Stomach smooth muscle (tissue), 2 donors: ENCODE data around the gene BAHCC1.

Source experiments
- H3K27ac ChIP-seq: one replicate; pipeline ENCODE4 v1.7.0; 2013; ENCODE audit warnings: mild to moderate bottlenecking, low read length, inconsistent platforms
- H3K27me3 ChIP-seq, 2 donors: one replicate each; pipeline ENCODE4 v1.7.0; 2013; ENCODE audit warnings: low read length in 2 of 2; ENCODE audit not compliant: insufficient read depth in 2 of 2, control insufficient read depth in 1 of 2
- H3K36me3 ChIP-seq, 2 donors: one replicate each; pipeline ENCODE4 v1.7.0; 2013; ENCODE audit warnings: low read length in 2 of 2; ENCODE audit not compliant: control insufficient read depth in 2 of 2, insufficient read depth in 2 of 2
- H3K4me1 ChIP-seq: one replicate; pipeline ENCODE4 v1.7.0; 2013; ENCODE audit warnings: low read length; ENCODE audit not compliant: control insufficient read depth, insufficient read depth
- H3K4me3 ChIP-seq, 2 donors: one replicate each; pipeline ENCODE4 v1.7.0; 2013; ENCODE audit warnings: low read length in 2 of 2
- H3K9ac ChIP-seq, 2 donors: one replicate each; pipeline ENCODE4 v1.7.0; 2013; ENCODE audit warnings: low read length in 2 of 2, mild to moderate bottlenecking in 1 of 2
- H3K9me3 ChIP-seq, 2 donors: one replicate each; pipeline ENCODE4 v1.7.0; 2013; ENCODE audit warnings: low read length in 2 of 2; ENCODE audit not compliant: control insufficient read depth in 2 of 2
- donor health status: healthy.
- donor health status: Pancreatic carcinoma.

BAHCC1 gene

GRCh38 chr17:81478119-81478518 lies 82.9 kb downstream of the BAHCC1 start:
- Histone ChIP-seq H3K9ac (no peak overlapping the region), H3K4me3 (no peak overlapping the region), H3K36me3 (no peaks in the 10 kb centered on the region), H3K27ac (no peak overlapping the region), H3K9me3 (peaks cover 0 to 3% of the 10 kb centered on the region in 2 donors), H3K27me3 (no peaks in the 10 kb centered on the region), H3K4me1 (peaks cover 29% of the 10 kb centered on the region)

- Histone ChIP-seq H3K9me3 (peaks cover 0 to 3% of the 10 kb centered on the region in 2 donors), H3K27me3 (no peaks in the 10 kb centered on the region), H3K36me3 (no peaks in the 10 kb centered on the region), H3K4me3 (no peak overlapping the region), H3K9ac (no peak overlapping the region), H3K27ac (no peak overlapping the region), H3K4me1 (peaks cover 42% of the 10 kb centered on the region)
Observed at GRCh38 chr17:81479175-81480071, 84.2 kb downstream of the BAHCC1 start.

GRCh38 chr17:81480140-81481072 lies 85.1 kb downstream of the BAHCC1 start:
- peak overlapping the region; percentile 49 to 75 for H3K4me3 ChIP-seq
- no peaks in the 10 kb centered on the region for H3K36me3 ChIP-seq
- no peak overlapping the region for H3K27ac ChIP-seq
- no peak overlapping the region for H3K9ac ChIP-seq
- peaks cover 47% of the 10 kb centered on the region for H3K4me1 ChIP-seq
- no peaks in the 10 kb centered on the region for H3K27me3 ChIP-seq
- H3K9me3 ChIP-seq = peaks cover 0 to 3% of the 10 kb centered on the region in 2 donors

GRCh38 chr17:81481073-81481799 lies 86.0 kb downstream of the BAHCC1 start:
- Histone ChIP-seq H3K9me3 (peaks cover 0 to 3% of the 10 kb centered on the region in 2 donors), H3K9ac (peak overlapping the region in 1 of 2 donors; percentile 49), H3K4me3 (peak overlapping the region; percentile 67 to 75), H3K4me1 (peaks cover 47% of the 10 kb centered on the region), H3K27ac (no peak overlapping the region), H3K27me3 (no peaks in the 10 kb centered on the region), H3K36me3 (no peaks in the 10 kb centered on the region)

GRCh38 chr17:81481815-81482505 lies 86.7 kb downstream of the BAHCC1 start:
- Histone ChIP-seq H3K4me3 (peak overlapping the region; percentile 67 to 75), H3K9me3 (no peaks in the 10 kb centered on the region), H3K9ac (peak overlapping the region in 1 of 2 donors; percentile 49), H3K27ac (no peak overlapping the region), H3K27me3 (no peaks in the 10 kb centered on the region), H3K4me1 (peaks cover 47% of the 10 kb centered on the region), H3K36me3 (no peaks in the 10 kb centered on the region)

- H3K27ac ChIP-seq = no peak overlapping the region
- H3K9ac ChIP-seq = no peak overlapping the region
- no peaks in the 10 kb centered on the region for H3K36me3 ChIP-seq
- no peaks in the 10 kb centered on the region for H3K27me3 ChIP-seq
- H3K4me1 ChIP-seq = peaks cover 51% of the 10 kb centered on the region
- H3K9me3 ChIP-seq = no peaks in the 10 kb centered on the region
- no peak overlapping the region for H3K4me3 ChIP-seq
Observed at GRCh38 chr17:81482673-81483072, 87.4 kb downstream of the BAHCC1 start.

- peaks cover 53% of the 10 kb centered on the region for H3K4me1 ChIP-seq
- no peaks in the 10 kb centered on the region for H3K9me3 ChIP-seq
- no peak overlapping the region for H3K9ac ChIP-seq
- H3K36me3 ChIP-seq = no peaks in the 10 kb centered on the region
- no peak overlapping the region for H3K27ac ChIP-seq
- peak overlapping the region in 1 of 2 donors; percentile 73 for H3K4me3 ChIP-seq
- no peaks in the 10 kb centered on the region for H3K27me3 ChIP-seq
Observed at GRCh38 chr17:81483085-81483861, 88.0 kb downstream of the BAHCC1 start.

- Histone ChIP-seq H3K27ac (no peak overlapping the region), H3K9ac (no peak overlapping the region), H3K4me3 (peak overlapping the region; percentile 44 to 73)
Observed at GRCh38 chr17:81483862-81484194, 88.6 kb downstream of the BAHCC1 start.

GRCh38 chr17:81484195-81484979 lies 89.1 kb downstream of the BAHCC1 start:
- no peaks in the 10 kb centered on the region for H3K36me3 ChIP-seq
- H3K4me1 ChIP-seq = peaks cover 61% of the 10 kb centered on the region
- H3K27me3 ChIP-seq = no peaks in the 10 kb centered on the region
- no peaks in the 10 kb centered on the region for H3K9me3 ChIP-seq
- no peak overlapping the region for H3K27ac ChIP-seq
- H3K9ac ChIP-seq = peak overlapping the region in 1 of 2 donors; percentile 29
- peak overlapping the region; percentile 44 to 73 for H3K4me3 ChIP-seq

More at GRCh38 chr17:81483862-81484194, 88.6 kb downstream of the BAHCC1 start:
- Histone ChIP-seq H3K9me3 (no peaks in the 10 kb centered on the region), H3K36me3 (no peaks in the 10 kb centered on the region), H3K27me3 (no peaks in the 10 kb centered on the region), H3K4me1 (peaks cover 58% of the 10 kb centered on the region)
